Stomach (tissue), 4 donors: ENCODE data around the gene SSUH2.
"Not testable (repeated sequence)": the region's sequence is repeated elsewhere in the genome, so short reads cannot be mapped to it uniquely, and the experiment has no call there.

ENCODE experiments used
- CTCF ChIP-seq, 7 experiments: fragments of 450-650 bp in 4 of 7; fragments of 200-600 bp in 3 of 7; sonication (generic) in 3 of 7; IDR thresholded peaks; one replicate each; pipeline ENCODE4 v1.5.1; 2016 to 2019; ENCODE audit warnings: antibody characterized with exemption in 7 of 7, control low read depth in 2 of 7, mild to moderate bottlenecking in 1 of 7
- EP300 ChIP-seq: sonication (generic); formaldehyde crosslinking; IDR thresholded peaks from one replicate; pipeline ENCODE4 v1.6.1; 2017; ENCODE audit warnings: antibody characterized with exemption
- POLR2A ChIP-seq, 4 donors: fragments of 450-650 bp; IDR thresholded peaks; one replicate each; pipeline ENCODE4 v1.6.1; 2016; ENCODE audit warnings: antibody characterized with exemption in 4 of 4, control low read depth in 2 of 4, mild to moderate bottlenecking in 1 of 4, moderate library complexity in 1 of 4
- POLR2AphosphoS5 ChIP-seq, 3 donors: sonication (generic); formaldehyde crosslinking; IDR thresholded peaks; one replicate each; pipeline ENCODE4 v1.6.1; 2016; ENCODE audit warnings: antibody characterized with exemption in 3 of 3

DNA sequence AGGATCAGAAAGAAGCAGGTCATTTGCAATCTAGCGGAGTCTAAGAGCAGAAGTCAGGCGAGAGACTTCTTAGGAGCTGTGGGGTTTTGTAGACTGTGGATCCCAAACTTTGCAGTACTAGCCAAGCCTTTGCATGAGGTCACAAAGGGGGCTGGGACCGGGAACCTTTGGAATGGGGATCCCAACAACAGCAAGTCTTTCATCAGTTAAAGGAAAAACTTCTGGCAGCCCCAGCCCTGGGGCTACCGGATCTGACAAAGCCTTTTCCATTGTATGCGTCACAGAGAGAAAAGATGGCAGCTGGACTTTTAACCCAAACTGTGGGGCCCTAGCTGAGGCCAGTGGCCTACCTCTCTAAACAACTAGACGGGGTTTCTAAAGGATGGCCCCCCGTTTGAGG is 31.0 kb upstream of the SSUH2 start:
- not testable (repeated sequence) for TF ChIP-seq POLR2A (IDR thresholded peaks at IDR 0.05); POLR2AphosphoS5 (IDR thresholded peaks at IDR 0.05); EP300; CTCF (IDR thresholded peaks at IDR 0.05)
